Activated CD4-positive, CD25-positive, alpha-beta regulatory T cell (primary cell): Measurements from ENCODE around the gene SH2B3.
"Not testable (repeated sequence)": the region's sequence is repeated elsewhere in the genome, so short reads cannot be mapped to it uniquely, and the experiment has no call there.

Source experiments
- DNase-seq, 4 experiments: peaks; one replicate each; lab custom pipeline; 2025; lab: John Stamatoyannopoulos, UW

SH2B3 gene

GRCh38 chr12:111458546-111459172 lies 52.9 kb downstream of the SH2B3 start:
- no peak for DNase-seq

GRCh38 chr12:111460111-111460510 lies 54.4 kb downstream of the SH2B3 start:
- DNase-seq, result not testable (repeated sequence)

GRCh38 chr12:111462210-111462769 lies 56.6 kb downstream of the SH2B3 start:
- DNase-seq, result no peak

GRCh38 chr12:111467092-111467856 lies 61.6 kb downstream of the SH2B3 start:
- no peak for DNase-seq

DNA sequence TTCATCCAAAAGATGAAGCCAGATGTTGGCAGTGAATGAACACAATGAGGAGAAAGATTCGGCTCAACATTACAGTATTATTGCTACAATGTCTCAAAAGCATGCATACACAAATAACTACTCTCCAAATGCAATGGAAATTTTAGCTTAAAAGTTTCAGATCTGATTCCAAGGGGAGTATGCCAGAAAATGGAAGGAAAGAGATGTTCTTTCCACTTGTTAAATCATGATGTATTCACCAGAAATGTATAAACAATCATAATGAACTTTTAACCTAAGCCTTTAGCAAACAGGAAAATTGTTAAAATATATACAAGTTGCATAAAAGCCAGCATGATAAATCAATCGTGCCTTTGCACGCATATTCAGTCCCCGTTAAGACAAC lies 62.1 kb downstream of the SH2B3 start:
- no peak for DNase-seq

DNA sequence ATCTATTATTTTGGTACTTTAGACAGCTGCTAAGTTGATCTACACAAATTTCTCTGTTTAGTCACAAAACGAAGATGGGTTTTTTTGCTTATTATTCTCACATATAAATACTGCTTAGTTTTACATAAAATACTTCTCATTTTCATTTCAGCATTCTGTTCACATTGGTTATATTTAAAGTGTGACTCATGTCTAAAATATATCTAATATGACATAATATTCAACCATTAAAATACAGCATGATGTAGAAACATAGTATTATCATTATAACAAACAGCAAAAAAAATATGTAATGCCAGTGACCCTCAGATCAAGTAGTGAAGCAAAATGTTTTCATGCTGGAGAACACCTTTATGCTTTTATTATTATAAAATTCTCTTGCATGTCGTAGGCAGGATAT lies 63.7 kb downstream of the SH2B3 start:
- DNase-seq, result no peak

DNA sequence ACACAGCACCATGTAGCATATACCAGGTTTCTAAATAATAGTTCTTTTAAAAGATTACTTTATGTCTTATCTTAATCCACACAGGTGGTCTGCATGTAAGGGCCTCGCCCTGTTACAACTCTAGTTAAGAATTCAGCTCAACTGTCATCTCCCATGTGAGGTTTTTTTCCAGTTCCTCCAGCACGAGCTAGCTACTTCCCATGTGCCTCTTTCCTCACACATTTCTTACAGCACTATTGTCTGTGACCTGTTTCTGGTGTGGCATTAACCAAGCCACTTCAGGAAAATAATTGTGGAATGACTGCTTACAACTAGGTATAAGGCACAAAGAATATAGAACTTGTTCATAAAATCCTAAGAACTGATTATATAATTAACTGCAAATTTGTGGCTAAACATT lies 65.5 kb downstream of the SH2B3 start:
- no peak for DNase-seq

DNA sequence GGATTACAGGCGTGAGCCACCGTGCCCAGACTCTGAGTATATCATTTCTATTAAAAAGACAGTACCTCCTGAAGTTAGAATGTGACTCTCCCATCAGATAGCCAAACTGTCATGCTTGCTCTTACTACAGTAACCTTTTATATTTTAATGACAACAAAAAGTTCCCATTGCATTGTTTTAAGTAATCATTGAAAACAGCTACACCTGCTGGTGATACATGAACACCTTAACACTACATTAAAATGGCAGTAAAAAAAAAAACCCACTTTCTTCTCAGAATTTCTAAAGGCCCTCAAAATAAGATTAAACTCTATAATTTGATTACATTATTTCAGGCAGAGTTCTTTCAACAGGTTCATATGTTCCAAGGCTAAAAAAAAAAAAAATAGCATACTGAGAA lies 76.7 kb downstream of the SH2B3 start:
- no peak for DNase-seq

DNA sequence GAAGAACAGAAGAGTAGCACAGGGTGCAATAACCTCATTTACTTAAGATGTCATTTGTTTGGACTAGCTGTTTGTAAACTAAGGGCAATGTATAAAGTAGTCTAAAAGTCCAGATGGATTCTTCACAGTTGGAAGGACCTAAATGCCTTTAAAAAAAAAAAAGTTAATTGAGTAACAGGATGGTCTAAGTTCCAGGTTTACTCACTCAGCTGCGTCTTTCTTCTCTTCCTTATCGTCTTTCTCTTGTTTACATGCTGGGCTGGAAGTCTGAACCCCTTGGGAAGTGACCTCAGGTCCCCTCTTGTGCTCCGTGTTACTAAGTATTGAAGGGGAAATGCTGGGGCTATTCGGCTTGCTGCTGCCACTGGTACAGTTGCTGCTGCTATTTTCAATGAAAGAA lies 82.5 kb downstream of the SH2B3 start:
- no peak for DNase-seq

DNA sequence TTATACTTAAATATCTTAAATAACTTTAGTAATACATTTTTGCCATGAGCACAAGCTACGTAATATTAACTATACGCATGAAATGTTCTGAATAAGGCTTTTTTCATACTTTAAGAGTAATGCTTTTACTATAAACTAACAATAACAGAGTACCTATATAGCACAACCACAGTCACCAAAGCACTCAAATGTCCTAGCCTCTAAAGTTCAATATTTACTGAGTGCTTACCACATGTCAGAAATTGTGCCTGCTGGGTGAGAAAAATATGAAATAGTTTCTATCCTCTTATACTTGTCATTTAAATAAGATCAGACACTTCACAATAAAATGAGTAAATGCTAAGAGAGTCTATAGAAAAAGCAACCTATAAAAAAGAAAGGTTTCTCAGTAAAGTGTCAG lies 83.1 kb downstream of the SH2B3 start:
- DNase-seq, result no peak

DNA sequence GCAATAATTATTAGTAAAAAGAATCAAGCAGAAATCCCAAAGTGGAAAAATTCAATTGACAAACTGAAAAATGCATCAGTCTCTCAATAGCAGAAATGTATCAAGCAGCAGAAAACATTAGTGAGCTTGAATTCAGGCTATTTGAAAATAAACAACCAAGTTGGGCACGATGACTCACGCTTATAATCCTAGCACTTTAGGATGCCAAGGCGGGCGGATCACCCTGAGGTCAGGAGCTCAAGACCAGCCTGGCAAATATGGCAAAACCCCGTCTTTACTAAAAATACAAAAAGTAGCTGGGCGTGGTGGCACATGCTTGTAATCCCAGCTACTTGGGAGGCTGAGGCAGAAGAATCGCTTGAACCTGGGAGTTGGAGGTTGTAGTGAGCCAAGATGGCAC lies 87.3 kb downstream of the SH2B3 start:
- not testable (repeated sequence) for DNase-seq

- no peak for DNase-seq
Measured at GRCh38 chr12:111494676-111495075, 89.0 kb downstream of the SH2B3 start.
